Hepatocyte (in vitro differentiated cells): ENCODE results near the gene RUBCN. TPM values are rescaled to one million over a fixed set of nuclear protein-coding genes. Genes with fewer than 3 reads are reported as not detected.

Experiments used
- DNase-seq: peaks from one replicate; pipeline ENCODE4 v3.0.0-alpha.2; 2016; ENCODE audit warnings: low spot score
- H2AFZ ChIP-seq: fragments of 200-600 bp; sonication (generic); 2 replicates; pipeline ENCODE4 v1.6.0; 2016; ENCODE audit warnings: antibody characterized with exemption, mild to moderate bottlenecking
- H3K27ac ChIP-seq: fragments of 200-600 bp; sonication (generic); 2 replicates; pipeline ENCODE4 v1.5.1; 2016; ENCODE audit warnings: mild to moderate bottlenecking
- H3K27me3 ChIP-seq: fragments of 200-600 bp; sonication (generic); 2 replicates; pipeline ENCODE4 v1.6.1; 2016
- H3K36me3 ChIP-seq: fragments of 200-600 bp; sonication (generic); replicated peaks from 2 replicates; pipeline ENCODE4 v1.5.1; 2016; ENCODE audit warnings: low read depth; ENCODE audit not compliant: insufficient read depth
- H3K4me1 ChIP-seq: fragments of 200-600 bp; sonication (generic); 2 replicates; pipeline ENCODE4 v1.5.1; 2016; ENCODE audit warnings: mild to moderate bottlenecking, moderate library complexity; ENCODE audit not compliant: insufficient read depth
- H3K4me2 ChIP-seq: fragments of 200-600 bp; sonication (generic); 2 replicates; pipeline ENCODE4 v1.6.0; 2016
- H3K4me3 ChIP-seq: fragments of 200-600 bp; sonication (generic); 2 replicates; pipeline ENCODE4 v1.5.1; 2016; ENCODE audit warnings: mild to moderate bottlenecking
- H3K79me2 ChIP-seq: fragments of 200-600 bp; sonication (generic); 2 replicates; pipeline ENCODE4 v1.6.0; 2017; ENCODE audit warnings: mild to moderate bottlenecking
- H3K9me2 ChIP-seq: fragments of 200-600 bp; sonication (generic); replicated peaks from 2 replicates; pipeline ENCODE4 v1.6.0; 2017; ENCODE audit warnings: mild to moderate bottlenecking; ENCODE audit not compliant: insufficient read depth
- H3K9me3 ChIP-seq: fragments of 200-600 bp; sonication (generic); 2 replicates; pipeline ENCODE4 v1.5.1; 2016; ENCODE audit warnings: low read depth, mild to moderate bottlenecking
- H4K20me1 ChIP-seq: fragments of 200-600 bp; sonication (generic); 2 replicates; pipeline ENCODE4 v1.6.0; 2016; ENCODE audit warnings: mild to moderate bottlenecking; ENCODE audit not compliant: insufficient read depth, poor library complexity, severe bottlenecking
- EZH2 ChIP-seq: fragments of 200-600 bp; sonication (generic); IDR thresholded peaks from 2 replicates; pipeline ENCODE4 v1.6.1; 2016; ENCODE audit warnings: antibody characterized with exemption, mild to moderate bottlenecking, borderline replicate concordance
- EZH2phosphoT487 ChIP-seq: fragments of 200-600 bp; sonication (generic); IDR thresholded peaks from one replicate; pipeline ENCODE4 v1.6.1; 2018; ENCODE audit warnings: antibody characterized with exemption, mild to moderate bottlenecking, low read depth, moderate library complexity; ENCODE audit not compliant: unreplicated experiment, severe bottlenecking
- WGBS: methylation state at CpG from one replicate; pipeline ENCODE4 v1.1.6; 2016; ENCODE audit warnings: low lambda C conversion rate; ENCODE audit errors: missing lambda C conversion rate; 5-methylcytosine and 5-hydroxymethylcytosine counted together
- polyA plus RNA-seq: library from polyadenylated mRNA; unstranded; fragments of >200 nt; fragmentation: Nextera tagmentation; extraction: Ambion mirVana; gene quantifications from 2 replicates; pipeline ENCODE4 v1.2.1, GENCODE V29; 2016
- total RNA-seq: library from RNA; depleted of rRNA; stranded (reverse); fragments of >200 nt; gene quantifications from 2 replicates; pipeline ENCODE4 v1.2.3, GENCODE V29; 2014
- TF ChIP-seq, protein P1 (sequence below): fragments of 200-600 bp; sonication (generic); IDR thresholded peaks from 2 replicates; pipeline ENCODE4 v1.5.1; 2016; ENCODE audit warnings: antibody characterized with exemption, mild to moderate bottlenecking; ENCODE audit not compliant: poor library complexity

The RUBCN gene
- total and polyA plus RNA-seq, 2 experiments from 2014 or later: 7.2 to 11.0 TPM

DNA sequence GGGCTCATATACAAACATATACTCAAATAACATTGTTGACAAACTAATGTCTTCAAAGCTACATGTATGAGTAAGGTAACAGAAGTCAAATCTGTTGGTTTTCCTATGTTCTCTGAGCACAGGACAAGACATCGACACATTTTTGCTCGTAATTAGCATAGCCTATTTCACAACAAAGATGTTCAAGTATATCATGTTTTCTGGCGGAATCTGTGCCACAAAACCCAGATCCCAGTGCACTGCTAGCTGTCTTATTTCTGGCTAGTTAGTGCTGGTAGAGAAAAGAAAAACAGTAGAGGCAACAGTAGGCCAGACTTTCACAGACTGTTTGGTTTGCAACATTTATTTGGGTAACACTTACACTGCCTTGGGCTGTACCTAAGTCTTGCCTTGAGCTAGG lies 51.2 kb downstream of the RUBCN start:
- no peak overlapping the region for H3K4me3 ChIP-seq
- 95% methylated on average over 3 of the region's 3 CpGs for WGBS
- H4K20me1 ChIP-seq: no peaks in the 10 kb centered on the region

GRCh38 chr3:197683191-197683590 lies 53.5 kb downstream of the RUBCN start:
- Histone ChIP-seq H4K20me1 (no peaks in the 10 kb centered on the region), H3K4me1 (no peaks in the 10 kb centered on the region), H3K4me2 (no peak overlapping the region), H2AFZ (no peak overlapping the region), H3K36me3 (no peaks in the 10 kb centered on the region), H3K27me3 (no peaks in the 10 kb centered on the region), H3K79me2 (no peaks in the 10 kb centered on the region), H3K4me3 (no peak overlapping the region), H3K9me3 (no peaks in the 10 kb centered on the region), H3K9me2 (no peaks in the 10 kb centered on the region), H3K27ac (no peak overlapping the region)
- DNase-seq: no peak
- no peak for TF ChIP-seq EZH2phosphoT487
- no peak for TF ChIP-seq EZH2
- TF ChIP-seq, protein P1, sequence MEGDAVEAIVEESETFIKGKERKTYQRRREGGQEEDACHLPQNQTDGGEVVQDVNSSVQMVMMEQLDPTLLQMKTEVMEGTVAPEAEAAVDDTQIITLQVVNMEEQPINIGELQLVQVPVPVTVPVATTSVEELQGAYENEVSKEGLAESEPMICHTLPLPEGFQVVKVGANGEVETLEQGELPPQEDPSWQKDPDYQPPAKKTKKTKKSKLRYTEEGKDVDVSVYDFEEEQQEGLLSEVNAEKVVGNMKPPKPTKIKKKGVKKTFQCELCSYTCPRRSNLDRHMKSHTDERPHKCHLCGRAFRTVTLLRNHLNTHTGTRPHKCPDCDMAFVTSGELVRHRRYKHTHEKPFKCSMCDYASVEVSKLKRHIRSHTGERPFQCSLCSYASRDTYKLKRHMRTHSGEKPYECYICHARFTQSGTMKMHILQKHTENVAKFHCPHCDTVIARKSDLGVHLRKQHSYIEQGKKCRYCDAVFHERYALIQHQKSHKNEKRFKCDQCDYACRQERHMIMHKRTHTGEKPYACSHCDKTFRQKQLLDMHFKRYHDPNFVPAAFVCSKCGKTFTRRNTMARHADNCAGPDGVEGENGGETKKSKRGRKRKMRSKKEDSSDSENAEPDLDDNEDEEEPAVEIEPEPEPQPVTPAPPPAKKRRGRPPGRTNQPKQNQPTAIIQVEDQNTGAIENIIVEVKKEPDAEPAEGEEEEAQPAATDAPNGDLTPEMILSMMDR: no peak
- 94% methylated on average over 13 of the region's 13 CpGs for WGBS

More for the DNA sequence above, 51.2 kb downstream of the RUBCN start:
- DNase-seq: no peak
- TF ChIP-seq EZH2 (no peak), EZH2phosphoT487 (no peak)
- TF ChIP-seq, protein P1: no peak
- H3K9me3 ChIP-seq: no peaks in the 10 kb centered on the region
- H3K27me3 ChIP-seq: no peaks in the 10 kb centered on the region
- H3K4me1 ChIP-seq: no peaks in the 10 kb centered on the region
- H3K79me2 ChIP-seq: no peaks in the 10 kb centered on the region
- no peak overlapping the region for H3K27ac ChIP-seq
- no peak overlapping the region for H2AFZ ChIP-seq
- no peaks in the 10 kb centered on the region for H3K9me2 ChIP-seq
- H3K4me2 ChIP-seq: no peak overlapping the region
- no peaks in the 10 kb centered on the region for H3K36me3 ChIP-seq

DNA sequence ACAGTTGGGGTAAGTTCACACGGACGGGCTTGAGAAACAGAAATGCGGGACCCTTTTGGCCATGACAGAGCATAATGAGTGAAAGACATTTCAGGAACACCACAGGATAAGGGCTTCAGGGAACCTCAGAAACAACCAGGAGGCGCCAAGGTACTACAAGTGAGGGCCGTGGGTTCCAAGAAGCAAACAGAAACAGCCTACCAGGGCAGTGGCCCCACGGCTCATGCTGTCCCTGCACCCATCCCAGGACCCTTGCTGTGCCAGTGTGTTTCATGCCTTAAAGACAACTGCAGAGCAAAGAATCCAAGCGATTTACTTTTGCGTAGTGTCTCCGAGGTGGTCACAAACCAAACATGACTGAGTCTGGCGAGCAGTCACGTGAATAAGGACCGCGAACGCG lies 54.0 kb downstream of the RUBCN start:
- TF ChIP-seq, protein P1: no peak
- TF ChIP-seq EZH2 (no peak), EZH2phosphoT487 (no peak)
- no peak for DNase-seq
- no peaks in the 10 kb centered on the region for H3K9me2 ChIP-seq
- no peaks in the 10 kb centered on the region for H3K36me3 ChIP-seq
- H3K79me2 ChIP-seq: no peaks in the 10 kb centered on the region
- no peak overlapping the region for H2AFZ ChIP-seq
- no peaks in the 10 kb centered on the region for H4K20me1 ChIP-seq
- WGBS: 97% methylated on average over 15 of the region's 15 CpGs
- H3K9me3 ChIP-seq: no peaks in the 10 kb centered on the region
- H3K4me2 ChIP-seq: no peak overlapping the region
- no peak overlapping the region for H3K4me3 ChIP-seq
- H3K4me1 ChIP-seq: no peaks in the 10 kb centered on the region
- H3K27ac ChIP-seq: no peak overlapping the region
- H3K27me3 ChIP-seq: no peaks in the 10 kb centered on the region

DNA sequence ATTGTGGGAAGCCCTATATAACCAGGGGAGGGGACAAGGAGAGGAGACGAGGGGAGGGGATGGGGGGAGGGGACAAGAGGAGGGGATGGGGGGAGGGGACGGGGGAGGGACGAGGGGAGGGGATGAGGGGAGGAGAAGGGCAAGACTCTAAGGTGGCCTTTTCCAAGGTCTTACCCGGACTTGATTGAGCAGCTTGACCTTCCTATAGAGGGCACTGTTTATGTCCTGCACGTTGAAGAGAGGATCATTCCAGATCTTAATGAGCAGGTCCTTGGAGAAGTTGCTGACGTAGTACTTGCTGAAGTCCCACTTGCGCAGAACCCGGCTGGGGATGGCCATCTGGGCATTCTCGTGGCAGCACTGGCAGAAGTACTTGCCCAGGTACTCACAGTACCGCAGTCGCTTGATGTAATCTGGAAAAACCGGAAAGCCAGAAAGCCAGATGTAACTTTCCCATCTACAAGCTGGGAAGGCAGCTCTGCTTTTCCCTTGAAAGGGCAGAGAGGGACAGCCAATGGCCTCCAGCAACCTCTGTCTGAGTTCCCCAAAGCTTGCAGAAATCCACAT lies 55.7 kb downstream of the RUBCN start:
- no peak for DNase-seq
- H3K27ac ChIP-seq: no peak overlapping the region
- H4K20me1 ChIP-seq: no peaks in the 10 kb centered on the region
- TF ChIP-seq EZH2phosphoT487: no peak
- TF ChIP-seq, protein P1: no peak
- TF ChIP-seq EZH2: no peak
- no peaks in the 10 kb centered on the region for H3K9me2 ChIP-seq
- no peaks in the 10 kb centered on the region for H3K79me2 ChIP-seq
- H3K9me3 ChIP-seq: no peaks in the 10 kb centered on the region
- no peaks in the 10 kb centered on the region for H3K4me1 ChIP-seq
- 88% methylated on average over 9 of the region's 12 CpGs for WGBS
- no peaks in the 10 kb centered on the region for H3K27me3 ChIP-seq
- H3K4me2 ChIP-seq: no peak overlapping the region
- no peaks in the 10 kb centered on the region for H3K36me3 ChIP-seq
- H2AFZ ChIP-seq: no peak overlapping the region
- no peak overlapping the region for H3K4me3 ChIP-seq
